Left colon (tissue), 2 donors: ENCODE data around the gene PADI2. TPM values are rescaled to one million over a fixed set of nuclear protein-coding genes. Genes with fewer than 3 reads are reported as not detected.
A peak's percentile ranks its signal among the peaks of the same experiment; 100 is the strongest.
"Not testable (repeated sequence)": the region's sequence is repeated elsewhere in the genome, so short reads cannot be mapped to it uniquely, and the experiment has no call there.

Experiments used
- ATAC-seq: fragments of 200-7000 bp; cut with Tn5 transposase; one replicate; pipeline ENCODE4 v1.9.1; 2020; ENCODE audit warnings: mild to moderate bottlenecking, moderate library complexity
- DNase-seq, 2 donors: peaks; one replicate each; pipeline ENCODE4 v3.0.0-alpha.2; 2020
- intact Hi-C, 2 donors: fragments of 100-400 bp; cut with DNase I in 1 of 2; cut with micrococcal nuclease in 1 of 2; formaldehyde crosslinking; loops; one replicate each; pipeline versions ENCODE4 v1.11.2 to v1.14.0; 2022; cut with DNase I, micrococcal nuclease
- total RNA-seq, 2 donors: library from RNA; stranded (reverse); fragmentation: NEBNext Ultra II Directional; extraction: Animal tissue kit (Norgen Biotek cat#: 25700); gene quantifications; one replicate each; pipeline ENCODE4 v1.2.1, GENCODE V29; 2021
- donor health status: DM: no; HTN: no; CAD: no.
- donor health status: DM: yes; HTN: yes; CAD: no.

Gene PADI2
- total RNA-seq, 2 donors from 2014 or later = 276 to 278 TPM

DNA sequence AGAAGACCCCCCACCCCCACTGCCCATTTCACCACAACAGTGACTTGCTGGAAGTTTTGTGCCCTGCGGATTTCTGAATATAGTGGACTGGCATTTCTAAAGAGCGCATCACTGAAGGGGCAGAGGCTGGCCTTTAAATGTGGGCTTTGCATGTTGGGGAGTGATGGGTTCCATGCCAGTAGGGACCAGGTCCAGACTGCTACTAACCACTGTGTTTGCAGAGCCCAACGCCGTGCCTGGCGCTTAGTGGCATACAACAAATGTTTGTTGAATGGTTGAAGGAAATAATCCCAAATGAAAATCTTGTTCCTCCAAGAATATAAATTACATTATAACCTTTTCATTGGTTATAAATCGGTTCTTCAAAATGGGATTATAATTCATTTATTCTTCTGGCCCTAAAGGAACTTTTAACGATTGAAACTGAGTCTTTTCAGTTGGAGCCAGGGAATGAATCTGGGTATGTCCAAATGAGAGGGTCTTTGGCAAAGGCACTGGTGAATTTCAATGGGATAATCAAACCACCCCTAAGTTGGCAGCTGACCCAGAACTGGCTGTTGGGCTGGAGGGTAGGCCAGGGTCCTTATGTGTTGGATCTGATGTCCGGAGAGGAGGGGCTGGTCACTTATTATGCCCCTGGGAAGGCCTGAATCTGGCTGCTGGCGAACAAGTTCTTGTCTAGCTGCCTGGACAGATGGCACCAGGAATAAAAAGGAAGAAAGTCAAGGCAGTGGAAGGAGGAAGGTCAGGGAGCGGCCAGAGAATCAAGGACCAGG is 51.6 kb downstream of the PADI2 start:
- intact Hi-C loops = no loop called here
- DNase-seq = no peak
- ATAC-seq = peak; percentile 6

DNA sequence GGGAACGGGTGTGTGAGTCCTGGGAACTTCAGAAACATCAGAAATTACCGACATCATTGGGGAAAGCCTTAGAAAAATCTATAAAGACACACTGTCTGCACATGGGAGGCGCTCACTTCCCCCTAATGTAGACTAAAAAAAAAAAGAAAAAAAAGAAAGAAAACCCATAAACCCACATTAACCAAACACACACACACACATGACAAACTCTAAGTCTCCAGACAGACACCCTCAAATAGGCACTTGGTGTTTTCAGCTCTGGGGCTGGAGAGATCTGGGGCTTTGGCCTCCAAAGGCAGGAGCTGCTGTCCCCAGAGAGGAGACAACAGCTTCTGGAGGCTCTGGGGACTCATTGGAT is 52.2 kb downstream of the PADI2 start:
- intact Hi-C loops = no loop called here
- DNase-seq (no peak), ATAC-seq (peak; percentile 28)

DNA sequence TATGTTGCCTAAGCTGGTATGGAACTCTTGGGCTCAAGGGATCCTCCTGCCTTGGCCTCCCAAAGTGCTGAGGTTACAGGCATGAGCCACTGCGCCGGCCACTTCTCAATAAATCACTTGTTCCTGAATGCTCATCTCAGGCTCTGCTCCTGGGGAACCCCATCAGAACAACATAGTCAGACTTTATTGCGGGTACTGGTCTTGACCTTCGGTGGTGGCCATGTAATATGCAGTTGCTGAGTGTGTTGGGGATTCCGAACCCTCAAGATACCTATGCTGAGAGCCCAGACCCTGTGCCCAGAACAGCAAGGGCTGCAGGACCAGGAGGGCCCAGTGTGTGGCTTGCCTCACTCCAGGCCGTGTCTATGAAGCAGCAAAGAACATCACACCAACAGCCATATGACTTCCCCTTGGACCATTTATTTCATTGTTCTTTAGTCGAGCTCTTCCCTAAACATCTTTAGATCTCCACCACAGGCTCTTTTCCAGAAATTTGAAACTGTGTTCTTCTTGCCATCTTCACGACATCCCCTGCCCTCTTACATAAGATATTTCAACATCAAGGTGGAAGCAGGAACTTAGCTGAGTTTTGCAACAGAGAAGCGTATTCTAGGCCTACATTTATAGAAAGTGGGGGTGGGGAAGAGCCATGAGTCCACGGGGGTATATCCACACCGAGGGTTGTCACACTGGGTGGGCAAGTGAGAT is 52.7 kb downstream of the PADI2 start:
- DNase-seq = no peak
- peak; percentile 38 for ATAC-seq
- intact Hi-C loops = no loop called here

DNA sequence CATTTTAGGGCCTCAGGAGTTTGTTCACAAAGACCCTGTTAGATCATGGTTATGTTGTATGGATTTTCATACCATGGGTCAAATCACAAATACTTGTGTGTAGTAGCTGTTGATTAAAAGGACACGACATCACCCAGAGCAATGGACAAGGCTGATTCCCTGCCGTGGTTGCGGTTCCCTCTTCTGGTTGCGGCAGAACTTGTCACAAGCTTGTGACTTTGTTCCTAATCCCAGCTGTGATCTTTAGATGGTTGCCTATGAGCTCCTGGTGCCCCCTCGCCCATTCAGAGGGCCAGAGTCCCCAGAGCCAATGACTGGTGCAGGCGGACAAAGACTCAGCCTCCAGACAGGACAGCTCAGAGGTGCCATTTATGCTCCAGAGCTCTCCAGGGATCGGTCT is 53.6 kb downstream of the PADI2 start:
- ATAC-seq (no peak), DNase-seq (no peak)
- intact Hi-C loops = no loop called here

DNA sequence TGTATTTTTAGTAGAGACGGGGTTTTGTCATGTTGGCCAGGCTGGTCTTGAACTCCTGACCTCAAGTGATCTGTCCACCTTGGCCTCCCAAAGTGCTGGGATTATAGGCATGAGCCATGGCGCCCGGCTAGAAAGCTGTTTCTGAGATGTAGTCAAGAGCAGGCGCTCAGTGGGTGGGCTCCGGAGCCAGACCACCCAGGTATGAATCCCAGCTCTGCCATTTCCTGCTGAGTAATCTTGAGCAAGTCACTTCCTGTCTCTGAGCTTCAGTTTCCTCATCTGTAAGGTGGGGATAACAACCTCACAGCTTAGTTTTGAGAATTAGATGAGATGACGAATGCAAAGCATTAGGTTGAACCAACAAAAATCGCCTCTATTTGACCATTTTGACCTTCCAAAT is 56.5 kb downstream of the PADI2 start:
- not testable (repeated sequence) for DNase-seq, ATAC-seq
- intact Hi-C loops = loop anchor here in 1 of 2 donors (5.0 kb wide), 1 partner anchor 175 kb away; no protein-coding TSS in a partner anchor

DNA sequence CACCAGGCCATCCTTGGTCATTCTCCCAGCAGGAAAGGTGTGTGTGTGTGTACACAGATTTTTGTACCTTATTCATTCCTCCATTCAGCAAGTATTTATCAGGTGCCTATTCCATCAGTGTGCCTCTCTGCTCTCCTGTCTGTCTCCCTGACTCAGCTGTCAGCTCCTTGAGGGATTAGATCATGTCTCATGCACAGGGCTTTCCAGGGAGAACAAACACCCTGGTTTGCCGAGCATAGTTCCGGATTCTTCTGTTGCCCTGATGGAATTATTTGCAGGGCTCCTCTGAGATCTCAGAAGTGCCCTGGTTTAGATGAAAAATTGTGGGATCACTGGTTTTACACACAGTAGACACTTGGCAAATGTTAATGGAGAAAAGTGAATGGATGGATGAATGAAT is 57.4 kb downstream of the PADI2 start:
- intact Hi-C loops = loop anchor here in 1 of 2 donors (5.0 kb wide), 1 partner anchor 175 kb away; no protein-coding TSS in a partner anchor
- no peak for ATAC-seq
- no peak for DNase-seq

DNA sequence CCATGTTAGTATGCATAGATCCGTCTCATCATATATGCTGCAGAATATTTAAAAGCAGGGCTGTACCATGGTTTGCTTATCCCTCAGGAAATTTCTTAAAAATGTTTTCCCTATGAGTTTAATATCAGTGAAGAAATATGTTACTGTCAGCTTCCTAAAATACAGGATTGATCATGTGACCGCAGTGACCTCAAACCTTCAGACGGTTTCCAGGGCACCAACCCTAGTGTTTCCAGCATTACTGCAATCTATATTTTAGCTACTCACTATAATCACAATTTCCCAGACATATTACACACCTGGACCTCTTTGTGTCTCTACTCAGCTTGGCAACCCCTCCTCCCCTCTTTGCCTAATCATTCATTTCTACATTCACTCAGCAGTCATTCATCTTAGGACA is 57.8 kb downstream of the PADI2 start:
- no peak for DNase-seq
- intact Hi-C loops = loop anchor here in 1 of 2 donors (5.0 kb wide), 1 partner anchor 176 kb away; no protein-coding TSS in a partner anchor
- no peak for ATAC-seq

DNA sequence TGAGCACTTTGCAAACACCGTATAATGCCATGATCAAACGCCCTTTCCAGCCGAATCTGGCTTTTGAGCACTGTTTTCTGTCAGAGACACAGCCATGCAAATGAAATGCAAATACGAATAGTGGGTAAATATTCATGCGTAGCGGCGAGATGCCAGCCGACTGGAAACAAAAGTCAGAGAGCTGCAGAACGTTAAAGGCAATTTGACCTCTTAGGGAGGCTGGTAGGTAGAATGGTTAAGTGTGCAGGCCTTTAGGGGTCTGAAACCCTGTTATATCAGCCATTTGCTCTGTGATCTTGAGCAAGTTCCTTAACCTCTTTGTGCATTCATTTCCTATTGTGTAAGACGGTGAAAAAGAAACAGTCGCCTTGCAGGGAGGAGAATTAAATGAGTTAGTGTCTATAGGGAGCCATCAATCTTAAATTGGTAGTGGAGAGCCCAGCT is 58.9 kb downstream of the PADI2 start:
- intact Hi-C loops = loop anchor here in 1 of 2 donors (5.0 kb wide), 1 partner anchor 177 kb away; no protein-coding TSS in a partner anchor
- DNase-seq (no peak), ATAC-seq (no peak)

DNA sequence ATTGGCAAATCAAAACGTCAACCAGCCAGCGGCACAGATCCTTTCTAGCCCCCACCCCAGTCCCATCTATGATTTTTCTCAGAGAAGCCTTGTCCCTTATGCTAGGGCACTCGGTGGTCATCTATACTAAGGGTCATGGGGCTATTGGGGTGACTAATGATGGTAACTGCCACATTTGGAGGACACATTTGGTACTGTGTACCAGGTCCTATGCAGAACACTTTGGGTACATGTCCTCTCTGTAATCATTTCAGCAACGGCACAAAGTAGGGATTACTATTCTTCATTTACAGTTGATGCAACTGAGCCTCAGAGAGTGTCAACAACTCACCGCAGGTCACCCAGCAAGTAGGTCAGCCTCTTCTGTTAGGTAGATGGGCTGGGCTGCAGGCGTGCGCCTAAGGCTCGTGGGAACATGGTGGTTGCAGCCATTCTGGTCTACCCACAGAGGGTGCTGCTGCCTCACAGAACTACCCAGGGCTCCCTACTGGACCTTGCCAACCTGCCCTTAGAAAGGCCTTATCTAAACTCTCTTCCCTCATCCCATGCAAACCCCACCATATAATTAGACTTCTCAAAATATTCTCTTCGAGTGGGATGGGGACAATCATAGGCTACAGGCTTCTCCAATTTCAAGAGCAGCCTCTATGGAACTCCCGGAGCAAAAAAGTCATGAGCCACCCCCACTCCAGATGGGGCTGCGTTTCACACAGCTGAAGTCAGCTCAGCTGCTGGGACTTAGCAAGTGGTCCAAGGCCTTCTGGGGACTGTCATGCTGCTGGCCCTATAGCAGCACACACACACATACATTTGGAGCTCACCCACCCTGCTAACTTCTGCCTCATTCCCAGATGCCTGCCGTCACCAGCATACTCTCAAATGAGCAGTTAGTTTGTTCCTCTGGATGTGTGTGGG is 59.6 kb downstream of the PADI2 start:
- intact Hi-C loops = loop anchor here in 1 of 2 donors (5.0 kb wide), 1 partner anchor 178 kb away; no protein-coding TSS in a partner anchor
- DNase-seq (peak; percentile 70 to 72), ATAC-seq (peak; percentile 98)

DNA sequence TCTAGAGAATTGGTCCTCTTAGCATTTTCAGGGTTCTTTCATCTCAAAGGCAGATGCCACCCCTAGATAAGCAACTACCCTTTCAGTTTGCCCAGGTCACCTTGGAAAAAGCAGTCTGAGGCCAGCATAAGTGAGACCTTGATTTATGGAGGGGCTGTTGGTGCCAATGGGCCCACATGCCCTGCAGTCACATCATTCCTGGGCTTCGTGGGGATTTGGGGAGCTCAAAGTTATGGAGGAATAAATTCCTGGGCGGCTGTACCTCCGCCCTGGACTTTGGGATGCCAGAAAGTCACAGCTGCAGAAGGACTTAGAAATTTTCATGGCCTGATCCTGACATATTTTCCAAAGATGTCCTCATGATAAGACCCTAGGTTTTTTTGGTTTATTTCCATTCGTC is 62.7 kb downstream of the PADI2 start:
- DNase-seq = no peak
- intact Hi-C loops = no loop called here

DNA sequence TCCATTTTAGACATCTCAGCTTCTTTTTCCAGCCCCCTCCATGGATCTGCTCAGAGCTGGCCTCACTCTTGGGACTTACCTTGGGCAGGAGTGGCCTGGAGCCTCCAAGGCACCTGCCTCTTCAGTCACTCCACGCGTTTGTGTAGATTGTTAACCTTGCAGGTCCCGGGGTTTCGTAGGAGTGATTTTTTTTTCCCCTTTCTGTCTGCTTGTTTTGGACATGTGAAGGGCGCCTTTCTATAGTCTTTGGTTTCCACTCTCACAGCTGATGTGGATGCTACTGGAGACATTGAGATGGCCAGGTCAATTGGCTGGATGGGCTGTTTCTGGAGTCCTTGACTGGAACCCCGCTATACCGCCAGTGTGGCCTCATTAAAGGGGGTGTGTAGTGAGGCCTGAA is 63.5 kb downstream of the PADI2 start:
- ATAC-seq (no peak), DNase-seq (no peak)
- intact Hi-C loops = no loop called here

More for the DNA sequence above, 62.7 kb downstream of the PADI2 start:
- no peak for ATAC-seq

DNA sequence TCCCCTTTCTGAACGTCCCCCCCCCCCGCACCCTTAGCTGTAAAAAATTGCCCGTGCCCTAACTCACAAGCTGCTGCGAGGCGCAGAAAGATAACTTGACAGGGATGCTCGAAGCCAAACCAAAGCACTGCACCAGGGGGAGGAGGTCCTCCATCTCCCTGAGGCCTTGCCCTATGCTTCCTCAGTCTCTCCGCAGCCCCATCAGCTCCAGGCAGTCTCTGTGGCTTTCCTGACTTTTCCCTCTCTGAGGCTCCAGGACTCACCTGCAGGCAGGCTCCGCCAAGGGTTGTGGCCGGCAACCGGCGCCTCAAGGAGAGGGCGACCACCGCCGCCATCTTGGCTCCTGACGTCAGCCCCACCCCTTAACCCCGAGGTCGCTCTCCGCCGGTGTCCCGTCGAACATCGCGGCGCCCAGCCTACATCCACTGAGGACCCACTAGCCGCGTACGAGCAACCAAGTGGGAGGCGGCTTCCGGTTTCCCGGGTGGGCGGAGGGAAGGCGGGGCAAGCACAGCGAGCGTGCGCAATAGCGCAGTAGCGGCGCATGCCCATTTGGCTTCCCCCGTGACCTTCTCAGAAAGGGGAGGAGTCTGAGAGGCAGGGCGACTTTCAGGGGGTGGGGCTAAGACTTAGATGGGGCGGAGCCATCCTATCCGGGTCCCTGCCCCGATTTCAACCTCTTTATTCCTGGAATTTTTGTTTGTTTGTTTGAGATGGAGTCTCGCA is 65.4 kb downstream of the PADI2 start, which contains the start of gene SDHB:
Gene SDHB (minus strand): TSS at position 348 of the 726 bp plus-strand sequence. CDS start 13 bp downstream, at position 335.
- ATAC-seq = peak; percentile 91
- intact Hi-C loops = no loop called here
- DNase-seq = peak; percentile 98 to 99

DNA sequence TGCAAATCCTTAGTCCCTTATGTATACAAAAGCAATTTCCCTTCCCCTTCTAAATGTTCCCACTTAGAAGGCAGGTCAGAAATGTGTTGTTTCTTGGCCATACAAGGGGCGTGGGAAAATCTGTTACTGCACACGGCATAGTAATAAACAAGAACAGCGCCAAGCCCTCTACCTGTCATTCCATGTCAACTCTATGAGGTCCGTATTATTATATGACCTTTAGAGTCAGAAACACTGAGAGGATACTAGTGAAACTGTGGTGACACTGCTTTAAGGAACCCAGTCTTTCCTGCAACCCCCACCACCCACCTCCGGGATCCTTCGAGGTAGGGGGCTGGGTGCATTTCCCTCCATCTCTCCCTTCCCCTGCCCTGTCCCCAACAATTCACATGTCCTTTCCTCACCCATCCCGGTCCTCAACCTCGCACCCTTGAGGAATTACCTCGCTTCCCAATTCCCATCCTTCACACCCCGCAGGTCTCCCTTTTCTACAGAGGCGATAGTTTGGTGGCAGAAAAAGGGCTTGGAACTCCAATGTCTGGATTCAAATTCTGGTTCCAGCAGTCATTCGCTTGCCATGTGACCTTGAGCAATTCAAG is 66.1 kb downstream of the PADI2 start:
- intact Hi-C loops = no loop called here
- ATAC-seq (peak; percentile 54), DNase-seq (no peak)

DNA sequence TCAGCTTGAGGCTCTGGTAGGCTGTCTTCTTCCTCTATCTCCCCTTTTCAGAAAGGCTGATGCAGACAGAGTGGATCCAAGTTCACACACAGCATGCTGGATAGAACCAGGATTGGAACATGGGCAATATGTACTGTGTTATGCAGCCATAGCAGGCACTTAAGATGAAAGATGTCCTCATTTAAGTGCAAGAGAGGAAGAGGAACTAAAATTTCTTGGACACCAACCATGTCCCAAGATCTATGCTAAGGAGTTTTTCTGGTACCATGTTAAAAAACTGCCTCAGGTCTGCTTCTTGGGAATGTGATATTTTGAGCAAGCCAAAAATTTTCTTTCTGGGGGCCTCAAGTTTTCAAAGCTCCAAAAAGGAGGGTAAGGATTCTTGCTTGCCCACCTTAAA is 66.6 kb downstream of the PADI2 start:
- intact Hi-C loops = no loop called here
- ATAC-seq = no peak

DNA sequence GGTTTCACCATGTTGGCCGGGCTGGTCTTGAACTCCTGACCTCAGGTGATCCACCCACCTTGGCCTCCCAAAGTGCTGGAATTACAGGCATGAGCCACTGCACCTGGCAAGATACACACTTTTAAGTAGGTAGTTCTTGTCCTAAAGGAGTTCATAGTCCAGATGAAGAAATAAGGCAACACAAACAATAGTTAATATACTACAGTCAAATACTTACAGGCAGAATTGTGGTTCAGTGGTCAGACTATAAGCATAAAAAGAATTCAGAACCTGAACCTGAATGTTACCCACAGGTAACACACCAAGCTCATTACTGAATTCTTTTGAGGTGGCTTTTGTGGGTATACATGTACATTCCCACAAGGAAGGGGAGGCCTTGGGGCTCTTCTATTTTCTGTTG is 67.2 kb downstream of the PADI2 start:
- no peak for ATAC-seq
- no peak for DNase-seq
- intact Hi-C loops = no loop called here

More for the DNA sequence above, 66.6 kb downstream of the PADI2 start:
- DNase-seq = no peak

DNA sequence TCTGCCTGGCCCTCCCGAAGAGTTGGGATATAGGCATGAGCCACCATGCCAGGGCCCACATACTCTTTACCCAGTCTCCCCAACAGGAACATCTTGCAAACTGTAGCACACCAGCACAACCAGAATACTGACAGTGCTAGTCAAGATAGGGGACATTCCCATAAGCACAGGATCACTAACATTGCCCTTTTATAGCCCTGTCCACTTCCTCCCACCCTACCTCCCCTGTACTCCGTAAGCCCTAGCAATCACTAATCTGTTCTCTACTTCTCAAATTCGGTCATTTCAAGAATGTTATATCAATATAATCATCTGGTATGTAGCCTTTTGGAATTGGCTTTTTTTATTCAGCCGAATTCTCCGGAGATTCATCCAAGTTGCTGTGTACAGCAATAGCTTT is 71.3 kb downstream of the PADI2 start:
- intact Hi-C loops = loop anchor here (5.0 to 10.0 kb wide), 2 partner anchors 83 to 96 kb away; no protein-coding TSS in a partner anchor
- ATAC-seq = no peak

DNA sequence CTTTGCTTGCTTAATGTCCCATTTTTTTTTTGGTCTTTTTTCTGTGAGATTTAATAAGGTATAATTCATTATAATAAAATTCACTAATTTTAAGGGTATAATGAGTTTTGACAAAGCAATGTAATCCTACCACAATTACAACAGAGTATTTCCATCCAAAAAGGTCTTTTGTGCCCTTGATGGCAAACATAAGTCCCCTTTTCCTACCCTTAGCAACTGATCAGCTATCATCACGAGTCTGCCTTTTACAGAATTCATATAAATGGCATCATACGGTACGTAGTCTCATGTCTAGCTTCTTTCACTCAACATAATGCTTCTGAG is 73.0 kb downstream of the PADI2 start:
- intact Hi-C loops = loop anchor here (5.0 to 10.0 kb wide), 2 partner anchors 81 to 94 kb away; no protein-coding TSS in a partner anchor
- ATAC-seq (no peak), DNase-seq (no peak)

More for the DNA sequence above, 71.3 kb downstream of the PADI2 start:
- DNase-seq = no peak
